ENCODE measurements around the gene CAPG. TPM values are rescaled to one million over a fixed set of nuclear protein-coding genes. Genes with fewer than 3 reads are reported as not detected.
"Not testable (repeated sequence)": the region's sequence is repeated elsewhere in the genome, so short reads cannot be mapped to it uniquely, and the experiment has no call there.

Gene CAPG
- total RNA-seq, 2 donors from 2014 or later, result 56.6 to 72.1 TPM

DNA sequence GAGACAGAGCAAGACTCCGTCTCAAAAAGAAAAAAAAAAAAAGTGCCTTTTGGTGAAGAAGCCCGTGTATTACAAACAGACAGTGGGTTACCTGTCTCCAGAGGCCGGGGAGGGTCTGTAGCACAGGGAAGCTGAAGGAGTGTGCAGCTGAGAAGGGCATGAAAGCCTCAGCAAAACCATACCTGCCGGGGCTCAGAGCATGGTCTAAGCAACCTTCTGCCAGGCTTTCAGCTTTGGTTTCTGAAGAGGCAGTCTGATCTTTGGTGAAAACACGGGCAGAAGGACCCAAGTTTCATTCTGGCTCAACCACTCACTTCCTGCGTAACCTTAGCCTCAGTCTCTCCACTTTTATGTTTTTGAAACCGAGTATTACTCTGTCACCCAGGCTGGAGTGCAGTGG, 29.8 kb upstream of the CAPG start:
- no peak for DNase-seq (ENCODE audit: low spot score)
- intact Hi-C loops (cut with DNase I), result no loop called here

DNA sequence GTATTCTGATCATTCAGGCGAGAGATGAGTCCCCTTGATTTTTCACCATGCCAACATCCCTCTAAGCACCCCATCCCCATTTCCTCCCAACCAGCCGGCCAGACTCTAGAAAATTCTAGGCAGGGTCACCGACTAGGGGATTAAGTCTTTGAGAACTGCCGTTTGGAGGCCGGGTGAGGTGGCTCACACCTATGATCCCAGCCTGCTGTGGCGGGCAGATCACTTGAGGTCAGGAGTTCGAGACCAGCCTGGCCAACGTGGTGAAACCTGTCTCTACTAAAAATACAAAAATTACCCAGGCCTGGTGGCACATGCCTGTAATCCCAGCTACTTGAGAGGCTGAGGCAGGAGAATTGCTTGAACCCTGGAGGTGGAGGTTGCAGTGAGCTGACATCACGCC, 29.4 kb upstream of the CAPG start:
- DNase-seq (ENCODE audit: low spot score); intact Hi-C loops (cut with DNase I): not testable (repeated sequence)

DNA sequence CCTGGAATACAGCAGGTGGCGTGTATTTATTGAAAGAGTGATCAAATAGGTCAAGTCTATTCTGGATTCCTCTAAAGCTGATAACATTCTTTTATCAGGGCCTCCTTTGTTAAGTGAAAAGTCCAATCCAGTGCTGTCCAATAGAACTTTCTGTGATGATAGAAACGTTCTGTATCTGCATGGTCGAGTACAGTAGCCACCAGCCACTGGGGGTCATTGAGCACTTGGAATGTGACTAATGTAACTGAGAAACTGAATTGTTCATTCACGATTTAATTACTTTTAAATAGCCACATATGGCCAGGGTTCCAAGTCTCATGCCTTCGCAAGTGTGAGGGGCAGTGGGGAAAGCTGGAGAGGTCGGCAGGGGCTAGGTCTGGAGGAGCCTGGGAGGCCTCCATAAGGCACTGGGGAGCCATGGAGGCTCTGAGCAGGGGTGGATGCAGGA, 28.9 kb upstream of the CAPG start:
- intact Hi-C loops (cut with DNase I), result no loop called here
- DNase-seq (ENCODE audit: low spot score), result no peak

DNA sequence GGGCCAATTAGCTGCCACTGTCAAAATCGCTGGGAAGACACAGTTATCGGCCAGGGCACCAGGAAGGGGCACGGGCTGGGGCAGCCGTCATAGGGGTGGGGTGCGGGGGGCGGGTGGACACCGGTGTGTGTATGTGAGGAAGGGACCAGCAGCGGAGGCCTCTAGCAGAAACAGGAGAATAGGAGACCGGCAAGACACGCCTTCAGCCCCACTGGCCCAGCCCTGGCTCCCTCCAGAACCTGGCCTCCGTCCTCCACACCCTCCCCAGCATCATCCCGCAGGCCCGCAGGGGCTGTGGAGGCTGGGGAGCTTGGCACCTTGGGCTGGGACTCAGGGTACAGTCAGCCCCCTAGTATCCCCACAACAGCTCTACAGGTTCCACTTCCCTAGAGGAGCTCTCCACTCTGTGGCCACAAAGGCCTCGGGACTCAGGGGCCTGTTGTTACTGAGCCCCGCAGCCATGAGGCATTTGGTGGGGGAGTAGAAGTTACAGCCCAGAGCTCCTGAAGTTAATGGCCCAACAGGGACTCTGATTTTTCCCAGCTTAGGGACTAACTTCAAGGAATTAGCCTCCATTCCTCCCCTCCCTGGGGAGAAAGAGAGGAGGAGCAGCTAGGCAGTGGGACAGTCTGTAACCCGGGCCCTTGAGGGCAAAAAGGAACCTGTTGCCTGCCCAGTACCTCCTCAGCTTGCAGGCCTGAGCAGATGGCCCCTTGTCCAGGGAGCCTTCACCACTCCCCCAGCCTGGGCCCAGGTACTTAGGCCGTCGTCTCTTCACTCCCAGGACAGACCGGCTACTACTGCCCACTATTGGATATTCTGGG, 28.2 kb upstream of the CAPG start:
- peak; percentile 86 for DNase-seq (ENCODE audit: low spot score)

DNA sequence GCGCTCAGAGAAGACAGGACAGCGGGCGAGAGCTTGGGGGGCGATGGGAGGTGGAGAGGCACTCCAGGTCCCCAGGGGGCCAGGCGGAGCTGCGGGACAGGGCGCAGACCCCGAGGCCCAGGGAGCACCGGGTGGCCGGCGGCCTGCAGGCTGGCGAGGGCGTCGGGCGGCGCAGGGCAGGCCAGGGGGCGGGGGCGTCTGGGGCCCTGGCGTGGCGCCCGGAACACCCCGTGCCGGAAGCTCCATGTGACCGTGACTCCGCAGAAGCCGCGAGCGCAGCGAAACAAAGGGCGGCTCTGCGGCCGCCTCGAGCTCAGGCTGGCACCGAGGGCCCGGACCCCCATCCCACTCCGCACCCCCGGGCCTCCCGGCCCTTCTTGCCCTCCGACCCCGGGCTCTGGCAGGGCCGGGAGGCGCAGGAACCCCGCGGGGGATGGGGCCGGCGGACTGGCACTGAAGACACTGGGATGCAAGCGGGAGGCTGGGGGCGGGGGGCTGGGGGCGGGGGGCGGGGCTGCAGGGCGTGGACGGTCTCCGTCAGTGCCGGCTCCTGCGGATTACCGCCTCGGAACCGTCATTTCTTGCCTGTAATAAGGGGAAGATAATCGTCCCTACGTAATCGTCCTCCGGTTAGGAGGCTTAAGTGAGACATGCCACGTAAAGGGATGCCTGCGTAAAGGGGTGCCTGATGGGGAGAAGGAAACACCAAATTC, 27.5 kb upstream of the CAPG start:
- intact Hi-C loops (cut with DNase I), result no loop called here
- DNase-seq (ENCODE audit: low spot score), result peak; percentile 97

More for the DNA sequence above, 28.2 kb upstream of the CAPG start:
- intact Hi-C loops (cut with DNase I), result no loop called here

DNA sequence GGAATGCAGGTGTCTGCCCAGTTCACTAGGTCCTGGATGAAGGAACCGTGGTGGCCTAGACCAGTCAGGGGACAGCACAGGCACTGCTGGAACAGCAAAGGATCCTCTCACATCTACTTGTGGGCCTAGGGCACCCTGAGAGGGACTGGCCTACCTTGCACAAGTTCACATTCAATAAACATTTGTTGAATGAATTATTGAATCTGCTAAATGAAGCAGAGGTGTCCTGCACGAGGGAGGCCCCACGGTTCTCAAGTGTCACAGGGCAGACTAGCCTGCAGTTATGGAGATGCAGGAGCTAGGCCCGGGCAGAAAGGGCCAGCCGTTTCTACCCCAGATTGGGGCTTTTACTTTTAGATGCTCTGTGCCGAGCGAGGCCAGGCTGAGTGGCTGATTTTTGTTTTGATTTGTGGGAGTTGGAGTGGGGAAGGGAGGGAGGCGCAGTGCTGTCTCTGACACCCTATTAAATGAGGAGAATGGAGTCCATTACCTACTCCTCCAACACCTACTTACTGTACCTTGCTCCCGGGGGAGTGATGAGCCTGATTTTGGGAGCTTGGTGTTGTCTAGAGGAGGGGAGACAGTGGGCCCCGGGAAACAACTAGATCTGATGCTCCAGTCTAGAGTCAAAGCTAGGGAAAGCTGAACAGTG, 26.8 kb upstream of the CAPG start:
- no peak for DNase-seq (ENCODE audit: low spot score)
- intact Hi-C loops (cut with DNase I), result no loop called here

DNA sequence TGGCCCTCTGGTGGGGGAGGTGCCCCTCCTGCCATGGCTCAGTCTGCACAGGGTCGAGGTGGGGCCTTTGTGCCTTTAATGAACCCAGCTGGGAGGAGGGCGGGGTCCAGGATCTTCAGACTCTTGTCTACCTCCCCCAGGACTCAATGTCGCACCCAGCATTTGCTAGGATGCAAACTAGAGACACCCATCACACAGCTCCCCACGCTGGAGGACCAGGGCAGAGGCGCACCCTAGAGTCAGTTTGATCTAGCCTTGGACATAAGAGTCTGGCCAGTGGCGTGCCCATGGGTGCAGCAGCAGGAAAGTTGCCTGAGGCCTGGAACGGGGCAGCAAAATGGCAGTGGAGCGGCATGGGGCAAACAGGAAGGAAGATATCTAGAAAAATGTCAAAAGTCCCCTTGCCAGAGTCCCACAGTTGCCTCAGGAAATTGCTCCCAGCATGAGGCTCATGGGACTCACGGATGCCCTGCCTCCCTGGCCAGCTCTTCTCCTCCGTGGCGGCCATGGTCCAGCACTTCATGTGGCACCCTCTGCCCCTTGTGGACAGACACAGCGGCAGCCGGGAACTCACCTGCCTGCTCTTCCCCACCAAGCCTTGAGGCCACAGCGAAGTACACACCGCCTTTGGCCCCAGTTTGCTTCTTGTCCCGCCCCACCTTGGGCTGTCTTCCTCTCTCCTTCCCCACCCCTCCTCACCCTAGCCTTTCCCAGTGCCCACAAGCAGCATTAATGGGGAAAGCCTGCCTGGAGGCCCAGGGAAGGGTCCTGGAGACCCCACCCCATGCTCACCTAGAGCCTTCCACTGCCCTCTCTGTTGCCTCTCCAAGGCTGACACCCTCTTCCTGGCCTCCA, 26.0 kb upstream of the CAPG start:
- DNase-seq (ENCODE audit: low spot score), result no peak
- intact Hi-C loops (cut with DNase I), result no loop called here

DNA sequence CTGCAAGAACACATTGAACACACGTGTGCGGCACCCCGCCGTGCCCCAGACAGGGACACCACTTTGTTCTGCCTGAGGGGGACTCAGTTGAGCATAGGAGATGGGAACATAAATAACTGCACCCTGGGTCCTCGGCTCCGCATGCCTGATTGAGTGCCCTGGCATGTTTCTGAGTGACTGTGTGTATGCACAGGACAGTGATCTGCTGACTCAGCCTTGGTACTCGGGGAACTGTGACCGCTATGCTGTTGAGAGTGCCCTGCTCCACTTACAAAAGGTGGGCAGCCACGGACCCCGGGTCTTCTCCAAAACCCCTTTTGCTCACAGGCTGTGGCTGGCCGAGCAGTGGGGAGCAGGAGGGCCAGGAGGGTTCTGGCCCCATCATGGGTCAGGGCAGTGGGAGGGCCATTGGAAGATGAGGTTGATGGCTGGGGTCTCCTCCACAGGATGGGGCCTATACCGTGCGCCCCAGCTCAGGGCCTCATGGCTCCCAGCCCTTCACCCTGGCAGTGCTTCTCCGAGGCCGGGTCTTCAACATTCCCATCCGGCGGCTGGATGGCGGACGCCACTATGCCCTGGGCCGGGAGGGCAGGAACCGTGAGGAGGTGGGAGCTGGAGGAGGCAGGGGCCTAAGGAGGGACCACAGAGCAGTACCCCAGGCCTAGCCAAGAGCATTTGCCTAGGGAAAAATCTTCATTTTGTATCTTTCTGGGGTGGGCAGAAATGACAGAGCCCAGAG, 25.2 kb upstream of the CAPG start:
- intact Hi-C loops (cut with DNase I), result no loop called here
- DNase-seq (ENCODE audit: low spot score), result no peak

DNA sequence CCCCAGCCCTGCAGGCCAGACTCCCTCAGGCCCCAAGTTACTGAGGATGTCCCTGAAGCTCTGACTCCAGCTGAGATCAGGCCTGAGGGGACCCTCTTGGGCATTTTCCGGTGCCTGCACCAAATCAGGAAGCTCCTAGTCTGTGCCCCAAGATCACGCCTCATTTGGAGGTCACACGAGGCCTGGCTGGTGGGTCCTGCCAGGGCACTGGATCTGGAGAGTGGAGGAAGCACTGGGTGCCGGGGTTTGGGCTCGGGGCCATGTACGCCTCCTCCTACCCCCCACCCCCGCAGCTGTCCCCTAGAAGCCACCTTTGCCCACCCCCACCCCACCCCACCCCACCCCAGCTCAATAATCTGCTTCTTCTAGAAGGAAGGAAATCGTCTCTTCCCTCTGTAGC, 24.5 kb upstream of the CAPG start:
- intact Hi-C loops (cut with DNase I), result loop anchor here in 1 of 2 donors (5.0 kb wide), 1 partner anchor 113 kb away; no protein-coding TSS in a partner anchor
- DNase-seq (ENCODE audit: low spot score), result no peak

DNA sequence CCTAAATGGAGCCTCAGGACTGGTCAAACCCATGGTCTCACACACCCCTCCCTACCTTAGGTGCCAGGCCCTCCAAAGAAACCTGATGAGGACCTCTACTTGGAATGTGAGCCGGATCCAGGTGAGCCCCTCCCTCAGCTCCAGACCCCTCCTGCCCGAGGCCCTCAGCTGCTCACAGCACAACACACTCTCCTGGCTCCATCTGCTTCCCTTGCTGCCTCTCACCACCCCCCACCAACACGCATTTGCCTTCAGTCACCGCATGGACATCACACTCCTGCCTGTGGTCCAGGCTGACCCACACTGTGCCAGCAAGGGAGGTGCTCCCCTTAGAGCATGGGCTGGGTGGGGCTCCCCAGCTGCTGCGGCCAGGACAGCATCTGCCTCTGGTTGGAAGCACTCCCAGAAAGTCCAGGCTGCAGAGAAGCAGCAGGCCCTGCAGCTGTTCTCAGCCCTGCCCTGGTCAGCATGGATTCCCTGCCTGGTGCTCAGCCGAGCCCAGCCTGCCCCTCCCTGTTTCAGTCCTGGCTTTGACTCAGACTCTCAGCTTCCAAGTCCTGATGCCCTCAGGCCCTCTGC, 23.4 kb upstream of the CAPG start:
- intact Hi-C loops (cut with DNase I), result loop anchor here in 1 of 2 donors (5.0 kb wide), 1 partner anchor 114 kb away; no protein-coding TSS in a partner anchor
- DNase-seq (ENCODE audit: low spot score), result peak; percentile 93

DNA sequence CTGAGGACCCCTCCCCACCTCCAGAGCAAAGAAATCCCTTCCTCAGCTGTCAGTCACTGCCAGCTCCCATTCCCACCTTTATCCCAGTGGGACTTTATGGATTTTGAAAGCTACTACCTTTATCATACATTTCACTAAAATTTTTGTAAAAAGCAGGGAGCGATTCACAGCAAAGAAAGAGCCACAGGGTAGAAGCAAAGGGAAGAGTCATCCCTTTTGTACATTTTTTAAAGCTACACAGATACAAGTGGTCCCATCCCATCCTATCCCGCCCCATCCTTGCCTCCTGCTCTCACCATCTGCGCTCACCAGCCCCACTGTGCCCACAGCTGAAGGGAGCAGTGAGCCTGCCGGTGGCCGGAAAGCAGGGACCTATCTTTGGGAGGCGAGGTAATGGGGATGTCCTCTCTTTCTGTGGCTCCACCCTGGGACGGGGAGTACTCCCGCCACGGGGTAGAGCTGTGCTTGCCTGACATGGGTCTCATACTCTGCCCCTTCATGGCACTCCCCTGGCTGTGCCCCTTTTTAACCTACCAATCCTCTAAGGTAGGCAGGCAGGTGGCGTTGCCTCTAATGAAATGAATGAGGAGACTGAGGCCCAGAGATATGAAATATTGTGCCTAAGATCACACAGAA, 21.5 kb upstream of the CAPG start:
- intact Hi-C loops (cut with DNase I), result loop anchor here in 1 of 2 donors (5.0 kb wide), 1 partner anchor 116 kb away; no protein-coding TSS in a partner anchor
- DNase-seq (ENCODE audit: low spot score), result no peak

DNA sequence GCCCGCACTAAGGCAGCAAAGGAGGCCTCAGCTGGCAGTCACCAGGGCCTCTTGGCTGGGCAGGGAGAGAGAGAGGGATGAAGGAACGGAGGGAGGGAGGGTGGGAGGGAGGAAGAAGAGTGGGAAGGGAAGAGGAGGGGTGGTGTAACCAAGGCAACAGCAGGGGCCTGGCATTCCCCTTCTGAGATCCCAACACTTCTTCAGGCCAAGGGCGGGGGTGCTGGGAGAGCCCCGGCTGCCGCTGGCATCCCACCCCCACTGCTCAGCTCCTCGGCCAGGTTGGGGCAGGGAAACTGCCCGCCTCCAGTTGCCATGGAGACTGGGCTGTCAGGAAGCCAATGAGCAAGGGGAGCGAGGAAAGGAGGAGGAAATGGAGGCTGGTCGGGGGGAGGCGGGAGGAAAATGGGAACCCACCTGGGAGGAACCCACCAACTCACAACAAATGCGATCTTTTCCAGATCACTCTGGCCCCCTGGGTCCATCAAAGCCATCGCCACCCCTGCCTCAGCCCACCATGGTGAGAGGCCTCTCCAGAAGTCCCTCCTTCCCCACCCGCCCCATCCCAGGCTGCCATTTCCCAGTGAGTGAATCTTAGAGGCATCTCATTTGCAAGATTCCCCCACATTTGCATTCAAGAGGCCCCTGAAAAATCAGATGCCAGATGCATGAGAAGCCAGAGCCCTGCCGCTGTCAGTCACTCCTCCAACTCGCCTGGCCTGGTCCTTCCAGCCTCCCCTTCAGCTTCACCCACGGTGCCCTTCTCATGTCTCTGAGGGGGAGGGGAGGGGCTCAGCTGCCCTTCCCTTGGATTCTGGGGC, 20.8 kb upstream of the CAPG start:
- DNase-seq (ENCODE audit: low spot score), result no peak
- intact Hi-C loops (cut with DNase I), result loop anchor here in 1 of 2 donors (5.0 kb wide), 1 partner anchor 116 kb away; no protein-coding TSS in a partner anchor

DNA sequence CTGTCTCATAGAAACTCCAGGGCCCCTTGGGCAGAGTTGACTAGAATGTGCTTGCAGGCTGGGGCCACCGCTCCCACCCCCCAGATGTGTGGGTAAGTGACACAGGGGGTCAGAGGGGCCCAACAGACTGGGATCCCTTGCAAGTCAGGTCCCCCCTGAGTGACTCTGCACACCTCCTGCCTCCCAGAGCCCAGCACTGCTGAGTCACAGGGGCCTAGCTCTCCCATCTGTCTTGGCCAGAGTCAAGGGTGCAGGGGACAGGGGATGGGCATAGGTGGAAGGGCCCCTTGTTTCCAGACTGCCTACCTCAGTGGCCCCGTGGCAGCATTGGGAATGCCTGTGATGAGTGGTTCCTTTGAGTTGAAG, 19.7 kb upstream of the CAPG start:
- DNase-seq (ENCODE audit: low spot score), result no peak
- intact Hi-C loops (cut with DNase I), result loop anchor here in 1 of 2 donors (5.0 kb wide), 1 partner anchor 117 kb away; no protein-coding TSS in a partner anchor

DNA sequence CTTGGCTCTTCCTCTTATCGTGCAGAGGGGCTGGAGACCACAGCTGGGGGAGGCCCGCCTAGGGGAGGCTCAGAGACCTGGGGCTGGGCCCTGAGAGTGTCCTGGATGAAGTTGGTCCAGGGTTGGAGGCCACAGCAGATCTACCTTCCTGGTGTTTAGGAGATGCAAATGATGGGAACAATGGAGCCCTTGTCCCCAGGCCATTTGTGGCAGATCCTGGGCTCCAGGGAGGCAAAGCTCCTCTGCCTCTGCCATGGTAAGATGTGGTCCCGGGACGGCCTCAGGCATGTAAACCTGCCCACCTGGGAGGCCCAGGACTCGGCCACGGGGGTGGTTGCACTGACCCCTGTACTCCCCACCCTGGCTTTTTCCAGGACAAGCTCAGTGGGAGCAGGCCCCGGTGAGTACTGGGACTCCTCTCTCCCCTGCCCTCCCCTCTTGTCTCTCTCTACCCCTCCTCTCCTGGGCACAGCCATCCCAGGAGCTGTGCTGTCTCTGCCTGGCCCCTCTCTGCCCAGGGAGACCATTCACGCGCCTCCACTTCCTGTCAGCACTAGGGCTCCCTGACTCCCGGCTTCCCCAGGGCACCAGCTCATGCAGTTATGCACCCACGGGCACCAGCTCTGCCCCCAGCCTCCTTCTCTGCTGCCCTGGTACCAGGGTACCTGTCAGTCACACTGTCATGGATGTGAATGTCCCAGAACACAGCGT, 19.2 kb upstream of the CAPG start:
- no peak for DNase-seq (ENCODE audit: low spot score)
- intact Hi-C loops (cut with DNase I), result no loop called here

DNA sequence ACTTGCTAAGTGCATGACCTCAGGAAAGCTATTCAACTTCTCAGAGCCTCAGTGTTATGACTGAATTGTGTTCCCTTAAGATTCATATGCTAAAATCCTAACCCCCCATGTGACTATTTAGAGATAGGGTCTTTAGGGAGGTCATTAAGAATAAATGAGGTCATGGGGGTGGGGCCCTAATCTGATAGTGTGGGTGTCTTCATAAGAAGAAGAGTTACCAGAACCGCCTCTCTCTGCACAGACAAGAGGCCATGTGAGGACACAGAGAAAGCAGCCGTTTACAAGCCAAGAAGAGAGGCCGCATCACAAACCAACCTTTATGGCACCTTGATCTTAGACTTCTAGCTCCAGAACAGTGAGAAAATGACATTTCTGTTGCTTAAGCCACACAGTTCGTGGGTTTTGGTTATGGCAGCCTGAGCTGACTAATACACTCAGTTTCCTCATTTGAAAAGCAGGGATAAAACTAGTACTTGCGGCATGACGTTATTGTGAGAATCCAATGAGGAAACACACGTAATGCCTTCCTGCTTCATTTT, 18.2 kb upstream of the CAPG start:
- intact Hi-C loops (cut with DNase I), result no loop called here
- no peak for DNase-seq (ENCODE audit: low spot score)

DNA sequence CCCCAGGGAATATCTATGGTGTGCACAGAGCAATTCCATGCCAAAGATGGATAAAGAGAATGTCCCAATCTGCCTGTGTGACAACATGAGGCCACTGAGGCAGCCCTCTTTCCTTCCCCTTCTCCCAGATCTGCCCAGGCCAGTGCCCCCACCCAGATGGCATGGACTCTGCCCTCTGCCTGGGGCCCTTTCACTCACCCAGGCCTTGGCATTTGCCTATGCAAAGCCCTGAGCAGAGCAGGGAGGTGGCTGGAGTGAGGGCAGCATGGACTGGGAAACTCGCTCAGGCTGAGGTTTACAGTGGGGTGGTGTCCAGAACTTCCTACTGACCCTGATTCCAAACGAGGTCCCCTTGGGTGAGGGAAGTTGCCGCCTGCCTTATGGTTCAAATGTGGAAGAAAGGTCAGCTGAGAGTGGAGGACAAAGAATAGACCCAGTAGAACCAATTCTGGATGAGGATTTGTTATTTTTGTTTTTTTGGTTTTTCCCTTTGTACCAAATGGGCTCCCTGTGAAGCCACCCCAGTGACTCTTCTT, 17.2 kb upstream of the CAPG start:
- no peak for DNase-seq (ENCODE audit: low spot score)
- intact Hi-C loops (cut with DNase I), result no loop called here
